MM.1S (cell line): Measurements from ENCODE around the gene STK36.
"Not testable (repeated sequence)": the region's sequence is repeated elsewhere in the genome, so short reads cannot be mapped to it uniquely, and the experiment has no call there.

Experiments
- DNase-seq: peaks from one replicate; pipeline ENCODE4 v3.0.0-alpha.2; 2015
- H2AFZ ChIP-seq: fragments of 300-600 bp; sonication (generic); 2 replicates; pipeline ENCODE4 v1.6.0; 2016; ENCODE audit warnings: antibody characterized with exemption, low read length
- H3F3A ChIP-seq: fragments of 300-600 bp; sonication (generic); 2 replicates; pipeline ENCODE4 v1.6.1; 2016; ENCODE audit warnings: mild to moderate bottlenecking, antibody characterized with exemption, low read length, moderate library complexity, mixed read lengths; ENCODE audit not compliant: insufficient read depth
- H3K27ac ChIP-seq: fragments of 300-600 bp; sonication (generic); 2 replicates; pipeline ENCODE4 v1.5.1; 2016; ENCODE audit warnings: mild to moderate bottlenecking, low read length
- H3K27me3 ChIP-seq: fragments of 300-600 bp; sonication (generic); replicated peaks from 2 replicates; pipeline ENCODE4 v1.6.0; 2016; ENCODE audit warnings: low read length; ENCODE audit not compliant: insufficient read depth
- H3K36me3 ChIP-seq: fragments of 300-600 bp; sonication (generic); replicated peaks from 2 replicates; pipeline ENCODE4 v1.6.1; 2016; ENCODE audit warnings: mild to moderate bottlenecking, low read length, mixed read lengths; ENCODE audit not compliant: insufficient read depth
- H3K4me1 ChIP-seq: fragments of 300-600 bp; sonication (generic); 2 replicates; pipeline ENCODE4 v1.6.1; 2016; ENCODE audit warnings: low read length, mixed read lengths
- H3K4me2 ChIP-seq: fragments of 300-600 bp; sonication (generic); 2 replicates; pipeline ENCODE4 v1.6.0; 2016; ENCODE audit warnings: low read depth, low read length
- H3K4me3 ChIP-seq: fragments of 300-600 bp; sonication (generic); 2 replicates; pipeline ENCODE4 v1.5.1; 2016; ENCODE audit warnings: low read length, mixed read lengths
- H3K79me2 ChIP-seq: fragments of 300-600 bp; sonication (generic); 2 replicates; pipeline ENCODE4 v1.6.1; 2016; ENCODE audit warnings: mixed run types, low read length, mixed read lengths
- H3K9ac ChIP-seq: fragments of 300-600 bp; sonication (generic); 2 replicates; pipeline ENCODE4 v1.6.1; 2016; ENCODE audit warnings: low read length, mixed read lengths
- H3K9me2 ChIP-seq: fragments of 300-600 bp; sonication (generic); replicated peaks from 2 replicates; pipeline ENCODE4 v1.6.1; 2016; ENCODE audit warnings: mild to moderate bottlenecking, low read length, mixed read lengths; ENCODE audit not compliant: insufficient read depth
- H3K9me3 ChIP-seq: fragments of 300-600 bp; sonication (generic); replicated peaks from 2 replicates; pipeline ENCODE4 v1.6.1; 2016; ENCODE audit warnings: mild to moderate bottlenecking, low read length, mixed read lengths; ENCODE audit not compliant: insufficient read depth
- H4K20me1 ChIP-seq: fragments of 300-600 bp; sonication (generic); 2 replicates; pipeline ENCODE4 v1.6.1; 2016; ENCODE audit warnings: mild to moderate bottlenecking, low read length, moderate library complexity, mixed read lengths; ENCODE audit not compliant: insufficient read depth
- CTCF ChIP-seq: fragments of 300-600 bp; sonication (generic); IDR thresholded peaks from 2 replicates; pipeline ENCODE4 v1.5.1; 2016; ENCODE audit warnings: antibody characterized with exemption, low read length, mixed read lengths
- EZH2 ChIP-seq: fragments of 300-600 bp; sonication (generic); optimal IDR thresholded peaks from 2 replicates; pipeline ENCODE3; 2017; ENCODE audit warnings: low read depth, mild to moderate bottlenecking, antibody characterized with exemption, low read length, mixed read lengths
- EZH2phosphoT487 ChIP-seq: fragments of 300-600 bp; sonication (generic); IDR thresholded peaks from 2 replicates; pipeline ENCODE4 v1.6.1; 2018; ENCODE audit warnings: antibody characterized with exemption, low read length

STK36 gene

GRCh38 chr2:218680061-218680460 is 8.2 kb downstream of the STK36 start:
- H2AFZ ChIP-seq = no peak overlapping the region

GRCh38 chr2:218687400-218688060 is 15.6 kb downstream of the STK36 start:
- not testable (repeated sequence) for H3K4me2 ChIP-seq, H3K4me1 ChIP-seq, H3K4me3 ChIP-seq, H3K27ac ChIP-seq, H3K79me2 ChIP-seq, H2AFZ ChIP-seq, H3K36me3 ChIP-seq, H3K9me3 ChIP-seq, H3K9me2 ChIP-seq, H3F3A ChIP-seq, H3K9ac ChIP-seq, H4K20me1 ChIP-seq, H3K27me3 ChIP-seq
- peak; percentile 63 for DNase-seq
- TF ChIP-seq CTCF = peak; percentile 70

More at GRCh38 chr2:218680061-218680460, 8.2 kb downstream of the STK36 start:
- no peaks in the 10 kb centered on the region for H3K4me1 ChIP-seq
- H3K9me2 ChIP-seq = no peaks in the 10 kb centered on the region
- H3K27ac ChIP-seq = no peak overlapping the region
- no peak overlapping the region for H3K4me3 ChIP-seq
- no peak for TF ChIP-seq CTCF
- TF ChIP-seq EZH2 = no peak
- no peak for TF ChIP-seq EZH2phosphoT487
- DNase-seq = no peak
- H3K9me3 ChIP-seq = no peaks in the 10 kb centered on the region
- no peaks in the 10 kb centered on the region for H3K27me3 ChIP-seq
- no peaks in the 10 kb centered on the region for H3K36me3 ChIP-seq
- no peaks in the 10 kb centered on the region for H4K20me1 ChIP-seq
- H3K9ac ChIP-seq = no peak overlapping the region
- H3F3A ChIP-seq = no peaks in the 10 kb centered on the region
- H3K4me2 ChIP-seq = no peak overlapping the region
- no peaks in the 10 kb centered on the region for H3K79me2 ChIP-seq

- no peak for DNase-seq
- Histone ChIP-seq H3K27me3 (no peaks in the 10 kb centered on the region), H3K36me3 (no peaks in the 10 kb centered on the region), H2AFZ (no peak overlapping the region), H4K20me1 (no peaks in the 10 kb centered on the region), H3K27ac (no peak overlapping the region), H3K4me1 (no peaks in the 10 kb centered on the region), H3K9me3 (no peaks in the 10 kb centered on the region), H3K9me2 (no peaks in the 10 kb centered on the region), H3K4me3 (no peak overlapping the region), H3K79me2 (no peaks in the 10 kb centered on the region), H3F3A (no peaks in the 10 kb centered on the region), H3K4me2 (no peak overlapping the region), H3K9ac (no peak overlapping the region)
- TF ChIP-seq EZH2 = no peak
- TF ChIP-seq EZH2phosphoT487 = no peak
- TF ChIP-seq CTCF = no peak
Measured at GRCh38 chr2:218691234-218691633, 19.3 kb downstream of the STK36 start.
